WTC11 (cell line): ENCODE measurements around the gene PTPN11. TPM values are rescaled to one million over a fixed set of nuclear protein-coding genes. Genes with fewer than 3 reads are reported as not detected.
A peak's percentile ranks its signal among the peaks of the same experiment; 100 is the strongest.

Experiments
- ATAC-seq: fragments of 200-7000 bp; cut with Tn5 transposase; 2 replicates; pipeline ENCODE4 v1.10.0; 2021; ENCODE audit warnings: mild to moderate bottlenecking, moderate library complexity
- CTCF ChIA-PET: fragments of 300-600 bp; sonication (Branson Sonifier 250); formaldehyde crosslinking; loops from one replicate; lab custom pipeline; 2021; ENCODE audit warnings: antibody characterized with exemption; lab: Charles Lee
- POLR2A ChIA-PET: fragments of 350-600 bp; sonication (Branson Sonifier 250); formaldehyde crosslinking; loops from one replicate; lab custom pipeline; 2021; ENCODE audit warnings: antibody characterized with exemption; lab: Charles Lee
- DNase-seq: peaks from one replicate; pipeline ENCODE4 v3.0.0; 2021; ENCODE audit warnings: low spot score
- H3K27ac Mint-ChIP-seq: 2 replicates; pipeline ENCODE4 v1.8.0; 2021; ENCODE audit warnings: mixed read lengths
- H3K27me3 Mint-ChIP-seq: 2 replicates; pipeline ENCODE4 v1.8.0; 2021; ENCODE audit warnings: low read depth, mild to moderate bottlenecking, moderate library complexity, mixed read lengths
- H3K36me3 Mint-ChIP-seq: 2 replicates; pipeline ENCODE4 v1.8.0; 2021; ENCODE audit warnings: mixed read lengths
- H3K4me1 Mint-ChIP-seq: 2 replicates; pipeline ENCODE4 v1.8.0; 2022; ENCODE audit warnings: mixed read lengths
- H3K4me3 Mint-ChIP-seq: 2 replicates; pipeline ENCODE4 v1.8.0; 2021; ENCODE audit warnings: mild to moderate bottlenecking, moderate library complexity, mixed read lengths
- H3K9me3 Mint-ChIP-seq: 2 replicates; pipeline ENCODE4 v1.8.0; 2021; ENCODE audit warnings: mixed read lengths
- CDX4 ChIP-seq: fragments of 250-450 bp; sonication (Bioruptor Pico); IDR thresholded peaks from 2 replicates; pipeline ENCODE4 v1.9.0; 2021; ENCODE audit warnings: moderate library complexity, mild to moderate bottlenecking, inconsistent platforms, borderline replicate concordance
- CTCF ChIP-seq: fragments of 200-600 bp; IDR thresholded peaks from 2 replicates; pipeline ENCODE4 v1.8.0; 2022; ENCODE audit warnings: antibody characterized with exemption
- GRHL2 ChIP-seq: fragments of 250-450 bp; sonication (Bioruptor Pico); IDR thresholded peaks from 2 replicates; pipeline ENCODE4 v1.8.0; 2022; ENCODE audit warnings: mild to moderate bottlenecking, moderate library complexity; ENCODE audit not compliant: insufficient replicate concordance, severe bottlenecking
- MAX ChIP-seq: sonication (generic); formaldehyde crosslinking; IDR thresholded peaks from 2 replicates; pipeline ENCODE4 v1.8.0; 2022; ENCODE audit warnings: mild to moderate bottlenecking, missing genetic modification reagents
- NFATC4 ChIP-seq: fragments of 250-450 bp; sonication (Bioruptor Pico); IDR thresholded peaks from 2 replicates; pipeline ENCODE4 v1.9.0; 2021; ENCODE audit warnings: mild to moderate bottlenecking
- PRRX2 ChIP-seq: fragments of 250-450 bp; sonication (Bioruptor Pico); IDR thresholded peaks from 2 replicates; pipeline ENCODE4 v1.8.0; 2021; ENCODE audit warnings: mild to moderate bottlenecking
- RELA ChIP-seq: sonication (generic); formaldehyde crosslinking; IDR thresholded peaks from 2 replicates; pipeline ENCODE4 v1.8.1; 2022; ENCODE audit warnings: missing genetic modification reagents, mild to moderate bottlenecking, borderline replicate concordance
- TCF7 ChIP-seq: sonication (generic); formaldehyde crosslinking; IDR thresholded peaks from 2 replicates; pipeline ENCODE4 v1.8.0; 2022; ENCODE audit warnings: mild to moderate bottlenecking, low read depth, missing genetic modification reagents, moderate library complexity
- TEAD1 ChIP-seq: sonication (generic); formaldehyde crosslinking; IDR thresholded peaks from 2 replicates; pipeline ENCODE4 v1.8.0; 2022; ENCODE audit warnings: mild to moderate bottlenecking, missing genetic modification reagents
- USF1 ChIP-seq: sonication (generic); formaldehyde crosslinking; IDR thresholded peaks from 2 replicates; pipeline ENCODE4 v1.8.0; 2022; ENCODE audit warnings: mild to moderate bottlenecking, missing genetic modification reagents
- ZNF671 ChIP-seq: fragments of 250-450 bp; sonication (Bioruptor Pico); IDR thresholded peaks from 2 replicates; pipeline ENCODE4 v1.8.0; 2021; ENCODE audit warnings: mild to moderate bottlenecking
- total RNA-seq: library from RNA; stranded (reverse); gene quantifications from 3 replicates; pipeline ENCODE4 v1.2.3, GENCODE V29; 2021
- TF ChIP-seq, protein P1 (sequence below): fragments of 250-450 bp; sonication (Bioruptor Pico); IDR thresholded peaks from 2 replicates; pipeline ENCODE4 v1.9.0; 2021; ENCODE audit warnings: mild to moderate bottlenecking
- TF ChIP-seq, protein P2 (sequence below): sonication (generic); formaldehyde crosslinking; IDR thresholded peaks from 2 replicates; pipeline ENCODE4 v1.8.1; 2022; ENCODE audit warnings: missing genetic modification reagents, borderline replicate concordance
- TF ChIP-seq, protein P3 (sequence below): sonication (generic); formaldehyde crosslinking; IDR thresholded peaks from 2 replicates; pipeline ENCODE4 v1.8.0; 2023; ENCODE audit warnings: missing genetic modification reagents, mild to moderate bottlenecking, borderline replicate concordance

PTPN11 gene
- total RNA-seq, 1 experiment from 2014 or later = 112 TPM

GRCh38 chr12:112401903-112402498 lies 16.7 kb upstream of the PTPN11 start (continued):
- TF ChIP-seq CDX4 (CRISPR knock-in tag) = no peak
- peak; percentile 56; the same call in 1 of the 2 replicates for TF ChIP-seq ZNF671
- TF ChIP-seq, protein P1, sequence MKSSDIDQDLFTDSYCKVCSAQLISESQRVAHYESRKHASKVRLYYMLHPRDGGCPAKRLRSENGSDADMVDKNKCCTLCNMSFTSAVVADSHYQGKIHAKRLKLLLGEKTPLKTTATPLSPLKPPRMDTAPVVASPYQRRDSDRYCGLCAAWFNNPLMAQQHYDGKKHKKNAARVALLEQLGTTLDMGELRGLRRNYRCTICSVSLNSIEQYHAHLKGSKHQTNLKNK (CRISPR knock-in tag) = peak; percentile 73; the same call in 1 of the 2 replicates
- no peak for TF ChIP-seq USF1
- TF ChIP-seq, protein P2, sequence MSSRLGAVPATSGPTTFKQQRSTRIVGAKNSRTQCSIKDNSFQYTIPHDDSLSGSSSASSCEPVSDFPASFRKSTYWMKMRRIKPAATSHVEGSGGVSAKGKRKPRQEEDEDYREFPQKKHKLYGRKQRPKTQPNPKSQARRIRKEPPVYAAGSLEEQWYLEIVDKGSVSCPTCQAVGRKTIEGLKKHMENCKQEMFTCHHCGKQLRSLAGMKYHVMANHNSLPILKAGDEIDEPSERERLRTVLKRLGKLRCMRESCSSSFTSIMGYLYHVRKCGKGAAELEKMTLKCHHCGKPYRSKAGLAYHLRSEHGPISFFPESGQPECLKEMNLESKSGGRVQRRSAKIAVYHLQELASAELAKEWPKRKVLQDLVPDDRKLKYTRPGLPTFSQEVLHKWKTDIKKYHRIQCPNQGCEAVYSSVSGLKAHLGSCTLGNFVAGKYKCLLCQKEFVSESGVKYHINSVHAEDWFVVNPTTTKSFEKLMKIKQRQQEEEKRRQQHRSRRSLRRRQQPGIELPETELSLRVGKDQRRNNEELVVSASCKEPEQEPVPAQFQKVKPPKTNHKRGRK = no peak
- no peak for TF ChIP-seq MAX

DNA sequence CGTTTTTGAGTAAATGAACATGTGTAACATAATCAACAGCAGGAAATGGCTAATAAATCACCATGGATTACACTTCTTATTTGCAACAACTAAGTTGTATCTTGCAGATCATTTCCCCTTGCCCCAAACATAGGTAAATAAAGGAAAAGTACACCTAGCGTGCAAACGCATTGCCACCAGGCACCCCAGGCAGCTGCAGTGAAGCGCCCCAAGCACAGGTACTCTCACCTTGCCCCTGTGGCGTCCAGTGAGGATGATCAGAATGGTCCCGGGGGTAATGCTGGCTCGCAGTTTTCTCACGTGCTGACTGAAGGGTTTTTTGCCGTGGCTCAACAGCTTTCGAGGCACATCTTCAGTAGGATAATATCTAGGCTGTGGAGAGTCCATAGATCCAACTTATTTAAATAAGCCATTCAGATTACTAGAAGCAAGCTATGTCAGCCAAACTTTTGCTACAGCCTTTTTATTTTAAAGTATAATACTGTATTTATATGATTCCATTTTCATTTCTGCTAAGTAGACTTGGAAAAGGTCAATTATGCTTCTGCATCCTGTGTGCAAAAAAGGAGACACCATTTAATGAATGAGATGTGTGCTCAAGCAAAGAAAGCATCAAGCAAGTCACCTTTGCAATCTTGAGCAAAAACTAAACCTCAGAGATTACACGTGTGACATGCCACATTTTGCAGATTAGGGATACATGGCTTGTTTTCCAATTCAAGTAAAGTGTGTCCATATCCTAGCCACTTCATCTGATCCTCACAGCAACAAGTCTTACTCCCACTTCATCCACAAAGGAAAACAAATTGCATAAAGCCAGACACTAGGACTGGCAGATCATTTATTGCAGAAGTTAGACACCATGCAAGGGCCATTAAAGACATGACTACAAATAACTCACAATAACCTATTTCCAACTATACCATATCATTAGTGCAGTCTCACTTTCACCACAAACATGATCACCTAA lies 11.9 kb upstream of the PTPN11 start:
- peaks cover 53% of the 10 kb centered on the region for H3K36me3 Mint-ChIP-seq
- DNase-seq (no peak), ATAC-seq (no peak)
- H3K27me3 Mint-ChIP-seq = no peaks in the 10 kb centered on the region
- H3K4me1 Mint-ChIP-seq = peaks cover 19% of the 10 kb centered on the region
- no peaks in the 10 kb centered on the region; the same call in 1 of the 2 replicates for H3K9me3 Mint-ChIP-seq
- TF ChIP-seq, protein P3, sequence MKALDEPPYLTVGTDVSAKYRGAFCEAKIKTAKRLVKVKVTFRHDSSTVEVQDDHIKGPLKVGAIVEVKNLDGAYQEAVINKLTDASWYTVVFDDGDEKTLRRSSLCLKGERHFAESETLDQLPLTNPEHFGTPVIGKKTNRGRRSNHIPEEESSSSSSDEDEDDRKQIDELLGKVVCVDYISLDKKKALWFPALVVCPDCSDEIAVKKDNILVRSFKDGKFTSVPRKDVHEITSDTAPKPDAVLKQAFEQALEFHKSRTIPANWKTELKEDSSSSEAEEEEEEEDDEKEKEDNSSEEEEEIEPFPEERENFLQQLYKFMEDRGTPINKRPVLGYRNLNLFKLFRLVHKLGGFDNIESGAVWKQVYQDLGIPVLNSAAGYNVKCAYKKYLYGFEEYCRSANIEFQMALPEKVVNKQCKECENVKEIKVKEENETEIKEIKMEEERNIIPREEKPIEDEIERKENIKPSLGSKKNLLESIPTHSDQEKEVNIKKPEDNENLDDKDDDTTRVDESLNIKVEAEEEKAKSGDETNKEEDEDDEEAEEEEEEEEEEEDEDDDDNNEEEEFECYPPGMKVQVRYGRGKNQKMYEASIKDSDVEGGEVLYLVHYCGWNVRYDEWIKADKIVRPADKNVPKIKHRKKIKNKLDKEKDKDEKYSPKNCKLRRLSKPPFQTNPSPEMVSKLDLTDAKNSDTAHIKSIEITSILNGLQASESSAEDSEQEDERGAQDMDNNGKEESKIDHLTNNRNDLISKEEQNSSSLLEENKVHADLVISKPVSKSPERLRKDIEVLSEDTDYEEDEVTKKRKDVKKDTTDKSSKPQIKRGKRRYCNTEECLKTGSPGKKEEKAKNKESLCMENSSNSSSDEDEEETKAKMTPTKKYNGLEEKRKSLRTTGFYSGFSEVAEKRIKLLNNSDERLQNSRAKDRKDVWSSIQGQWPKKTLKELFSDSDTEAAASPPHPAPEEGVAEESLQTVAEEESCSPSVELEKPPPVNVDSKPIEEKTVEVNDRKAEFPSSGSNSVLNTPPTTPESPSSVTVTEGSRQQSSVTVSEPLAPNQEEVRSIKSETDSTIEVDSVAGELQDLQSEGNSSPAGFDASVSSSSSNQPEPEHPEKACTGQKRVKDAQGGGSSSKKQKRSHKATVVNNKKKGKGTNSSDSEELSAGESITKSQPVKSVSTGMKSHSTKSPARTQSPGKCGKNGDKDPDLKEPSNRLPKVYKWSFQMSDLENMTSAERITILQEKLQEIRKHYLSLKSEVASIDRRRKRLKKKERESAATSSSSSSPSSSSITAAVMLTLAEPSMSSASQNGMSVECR = no peak
- no peak for TF ChIP-seq TCF7 (CRISPR knock-in tag)
- TF ChIP-seq PRRX2 (CRISPR knock-in tag) = no peak
- TF ChIP-seq GRHL2 (CRISPR knock-in tag) = no peak
- TF ChIP-seq, protein P1 (CRISPR knock-in tag) = no peak
- TF ChIP-seq RELA (CRISPR knock-in tag) = no peak
- TF ChIP-seq NFATC4 = no peak
- no peak for TF ChIP-seq TEAD1 (CRISPR knock-in tag)
- TF ChIP-seq CTCF = no peak
- ChIA-PET CTCF (no interaction called here), POLR2A (no interaction called here)
- H3K27ac Mint-ChIP-seq = peak overlapping the region; percentile 93
- peak overlapping the region; percentile 100 for H3K4me3 Mint-ChIP-seq
